GM06990 (cell line): ENCODE data around the gene OR6N1.

ENCODE experiments used
- DNase-seq: peaks from one replicate; pipeline ENCODE4 v3.0.0-alpha.2; 2011; ENCODE audit not compliant: insufficient read length; ENCODE audit errors: extremely low read depth
- H3K27me3 ChIP-seq: replicated peaks from 2 replicates; pipeline ENCODE4 v1.6.0; 2011; ENCODE audit warnings: low read length; ENCODE audit not compliant: control insufficient read depth, insufficient read depth
- H3K36me3 ChIP-seq: 2 replicates; pipeline ENCODE4 v1.5.1; 2011; ENCODE audit warnings: low read length; ENCODE audit not compliant: control insufficient read depth, insufficient read depth
- H3K4me3 ChIP-seq: replicated peaks from 2 replicates; pipeline ENCODE4 v1.5.1; 2011; ENCODE audit warnings: low read depth, mild to moderate bottlenecking, control low read depth, low read length
- CTCF ChIP-seq: IDR thresholded peaks from 2 replicates; pipeline ENCODE4 v1.5.1; 2011; ENCODE audit warnings: low read length, control low read depth, mild to moderate bottlenecking, inconsistent platforms; ENCODE audit not compliant: insufficient read depth, poor library complexity, severe bottlenecking

Gene OR6N1, protein sequence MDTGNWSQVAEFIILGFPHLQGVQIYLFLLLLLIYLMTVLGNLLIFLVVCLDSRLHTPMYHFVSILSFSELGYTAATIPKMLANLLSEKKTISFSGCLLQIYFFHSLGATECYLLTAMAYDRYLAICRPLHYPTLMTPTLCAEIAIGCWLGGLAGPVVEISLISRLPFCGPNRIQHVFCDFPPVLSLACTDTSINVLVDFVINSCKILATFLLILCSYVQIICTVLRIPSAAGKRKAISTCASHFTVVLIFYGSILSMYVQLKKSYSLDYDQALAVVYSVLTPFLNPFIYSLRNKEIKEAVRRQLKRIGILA

DNA sequence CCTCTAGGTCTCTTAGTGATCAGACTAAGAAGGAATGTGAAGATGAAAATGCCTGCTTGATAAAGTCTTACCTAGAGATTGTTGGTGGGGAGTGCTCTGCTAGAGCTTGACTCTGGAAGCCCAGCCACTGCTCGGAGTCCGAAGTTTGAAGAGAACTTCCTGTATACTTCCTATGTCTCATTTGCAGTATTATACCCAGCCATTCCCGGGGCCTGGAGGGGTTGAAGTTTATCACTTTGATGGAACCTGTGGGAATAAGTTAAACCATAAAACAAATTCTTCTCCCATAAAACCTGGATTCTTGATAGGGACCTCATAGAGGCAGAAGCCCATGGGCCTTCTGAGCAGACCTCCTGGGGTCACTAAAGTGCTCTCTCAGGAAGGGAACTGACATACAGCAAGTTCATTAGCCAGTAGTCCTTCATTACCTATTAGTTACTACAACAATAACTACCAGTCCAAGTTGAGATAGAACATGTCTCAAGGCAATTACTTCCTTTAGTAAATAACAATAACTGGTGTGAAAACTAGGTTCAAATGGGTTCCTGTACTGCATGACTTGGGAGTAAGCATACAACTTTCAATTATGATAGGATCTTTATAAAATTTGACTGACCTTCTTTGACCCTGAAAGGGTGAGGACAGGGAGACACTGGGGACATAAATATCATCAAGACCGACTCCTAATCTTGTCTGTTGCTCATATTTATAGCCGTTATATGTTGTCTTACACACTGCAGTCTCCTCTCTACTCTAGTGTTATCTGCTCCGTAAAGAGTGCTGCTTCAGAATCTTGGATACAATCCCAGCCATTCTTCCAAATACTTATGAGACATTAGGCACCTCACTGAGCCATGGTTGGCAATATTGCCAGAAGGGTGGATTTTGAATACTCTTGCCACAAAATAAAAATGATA is at the start of gene OR6N1:
Gene OR6N1, minus strand, starts transcription at position 246 of the 917 bp plus-strand sequence. CDS start 5,513 bp downstream, outside the sequence.
- TF ChIP-seq CTCF, result no peak
- DNase-seq, result no peak
- H3K4me3 ChIP-seq, result no peak within 1 kb of the TSS
- H3K27me3 ChIP-seq, result no peaks in the 10 kb centered on the region
- H3K36me3 ChIP-seq, result no peaks in the 10 kb centered on the region

DNA sequence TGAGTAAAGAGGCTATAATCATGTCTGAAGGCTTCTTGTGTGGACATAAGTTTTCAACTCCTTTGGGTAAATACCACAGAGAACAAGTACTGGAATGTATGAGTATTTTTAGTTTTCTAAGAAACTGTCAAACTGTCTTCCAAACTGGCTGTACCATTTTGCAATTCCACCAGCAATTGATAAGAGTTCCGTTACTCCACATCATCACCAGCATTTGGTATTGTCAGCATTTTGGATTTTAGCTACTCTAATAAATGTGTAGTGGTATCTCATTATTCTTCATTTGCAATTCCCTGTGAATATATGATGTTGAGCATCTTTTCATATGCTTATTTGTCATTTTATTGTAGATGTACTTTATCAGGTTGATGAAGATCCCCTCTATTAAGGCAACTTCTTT is 49.7 kb upstream of the OR6N1 start:
- no peak overlapping the region for H3K4me3 ChIP-seq
- H3K36me3 ChIP-seq, result no peaks in the 10 kb centered on the region
- no peak for TF ChIP-seq CTCF
- H3K27me3 ChIP-seq, result no peaks in the 10 kb centered on the region
- no peak for DNase-seq

- Histone ChIP-seq H3K27me3 (no peaks in the 10 kb centered on the region), H3K4me3 (no peak overlapping the region), H3K36me3 (no peaks in the 10 kb centered on the region)
- TF ChIP-seq CTCF, result no peak
- no peak for DNase-seq
Observed at GRCh38 chr1:158819461-158820443, 47.8 kb upstream of the OR6N1 start.

DNA sequence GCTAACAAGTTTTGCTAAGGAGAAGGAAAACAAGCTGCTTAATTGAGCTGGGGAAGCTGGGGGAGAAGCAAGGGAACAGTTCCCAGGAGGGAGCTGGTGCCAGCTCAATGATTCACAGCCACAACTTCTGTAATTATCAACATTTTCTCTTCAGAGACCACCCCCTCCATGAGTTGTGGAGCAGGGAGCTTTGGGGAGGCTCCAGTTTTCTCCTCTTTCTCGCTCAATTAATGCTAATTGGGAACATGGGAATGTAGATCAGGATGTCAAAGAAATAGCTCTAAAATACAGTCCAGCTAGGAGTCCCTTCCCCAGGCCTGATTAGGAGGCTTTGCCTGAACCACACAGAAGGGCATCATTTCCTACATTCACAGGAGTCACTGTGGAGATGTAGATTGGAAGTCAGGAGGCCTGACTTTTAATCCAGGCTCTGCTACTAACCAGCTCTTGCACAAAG is 47.0 kb upstream of the OR6N1 start:
- no peak overlapping the region for H3K4me3 ChIP-seq
- no peak for TF ChIP-seq CTCF
- no peaks in the 10 kb centered on the region for H3K36me3 ChIP-seq
- no peak for DNase-seq
- no peaks in the 10 kb centered on the region for H3K27me3 ChIP-seq

DNA sequence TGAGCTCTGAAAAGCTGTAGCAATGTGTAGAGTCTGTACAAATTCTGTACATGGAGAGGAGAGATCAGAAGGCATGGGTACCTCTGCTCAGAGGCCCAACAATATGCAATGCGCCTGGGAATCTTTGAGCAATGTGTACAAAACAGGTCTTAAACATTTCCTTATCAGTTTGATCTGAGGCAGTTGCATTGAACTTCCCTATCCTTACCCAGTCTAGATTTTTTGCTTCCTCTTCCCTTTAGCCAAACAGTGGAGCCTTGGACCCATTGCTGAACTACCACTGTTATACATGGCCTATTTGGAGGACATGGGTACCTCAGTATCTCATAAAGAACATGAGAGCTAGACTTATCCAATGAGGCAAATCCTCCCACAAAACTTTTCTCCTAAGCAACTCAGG is 46.6 kb upstream of the OR6N1 start:
- DNase-seq, result no peak
- H3K36me3 ChIP-seq, result no peaks in the 10 kb centered on the region
- H3K27me3 ChIP-seq, result no peaks in the 10 kb centered on the region
- TF ChIP-seq CTCF, result no peak
- H3K4me3 ChIP-seq, result no peak overlapping the region
